ENCODE measurements around the gene RSBN1.

- TF ChIP-seq YY1 (IDR thresholded peaks at IDR 0.05; ENCODE audit: insufficient read depth, insufficient read length) (no peak), ZNF274 (IDR thresholded peaks at IDR 0.05; ENCODE audit: low read depth, low read length) (no peak), SUZ12 (IDR thresholded peaks at IDR 0.05; ENCODE audit: extremely low read depth, insufficient read depth, insufficient read length) (no peak)
Measured at GRCh38 chr1:113769601-113769970, 42.7 kb downstream of the RSBN1 start.
